ENCODE measurements around the gene ABR. TPM values are rescaled to one million over a fixed set of nuclear protein-coding genes. Genes with fewer than 3 reads are reported as not detected.
A peak's percentile ranks its signal among the peaks of the same experiment; 100 is the strongest.
"Not testable (repeated sequence)": the region's sequence is repeated elsewhere in the genome, so short reads cannot be mapped to it uniquely, and the experiment has no call there.

ABR gene
- total RNA-seq, 1 donor from 2014 or later: 13.4 TPM

- not testable (repeated sequence) for ATAC-seq; DNase-seq (ENCODE audit: low spot score)
These were observed 105.7 kb downstream of the ABR start for GRCh38 chr17:1073963-1074625.

- DNase-seq (ENCODE audit: low spot score): no peak
- no peak for ATAC-seq
These were observed 106.4 kb downstream of the ABR start for GRCh38 chr17:1073241-1073962.

- no peak for DNase-seq (ENCODE audit: low spot score)
- ATAC-seq: no peak
These were observed 107.2 kb downstream of the ABR start for GRCh38 chr17:1072551-1072961.

GRCh38 chr17:1071103-1071825, 108.5 kb downstream of the ABR start:
- ATAC-seq (no peak), DNase-seq (ENCODE audit: low spot score) (no peak)

- no peak for ATAC-seq
- no peak for DNase-seq (ENCODE audit: low spot score)
These were observed 109.4 kb downstream of the ABR start for GRCh38 chr17:1070411-1070810.

- ATAC-seq (no peak), DNase-seq (ENCODE audit: low spot score) (no peak)
These were observed 109.9 kb downstream of the ABR start for GRCh38 chr17:1069847-1070246.

- DNase-seq (ENCODE audit: low spot score) (no peak), ATAC-seq (no peak)
These were observed 111.4 kb downstream of the ABR start for GRCh38 chr17:1068356-1068755.

GRCh38 chr17:1067282-1067956, 112.4 kb downstream of the ABR start:
- ATAC-seq (no peak), DNase-seq (ENCODE audit: low spot score) (no peak)

- not testable (repeated sequence) for DNase-seq (ENCODE audit: low spot score); ATAC-seq
These were observed 114.4 kb downstream of the ABR start for GRCh38 chr17:1065416-1065815.

GRCh38 chr17:1060991-1061390, 118.8 kb downstream of the ABR start:
- DNase-seq (ENCODE audit: low spot score) (no peak), ATAC-seq (no peak)

GRCh38 chr17:1059131-1059795, 120.5 kb downstream of the ABR start:
- ATAC-seq (no peak), DNase-seq (ENCODE audit: low spot score) (no peak)

GRCh38 chr17:1058423-1059130, 121.2 kb downstream of the ABR start:
- DNase-seq (ENCODE audit: low spot score) (no peak), ATAC-seq (peak; percentile 77)

- no peak for DNase-seq (ENCODE audit: low spot score)
- no peak for ATAC-seq
These were observed 123.0 kb downstream of the ABR start for GRCh38 chr17:1056761-1057160.

GRCh38 chr17:1055751-1056645, 123.8 kb downstream of the ABR start:
- ATAC-seq (peak; percentile 84), DNase-seq (ENCODE audit: low spot score) (no peak)

- ATAC-seq (no peak), DNase-seq (ENCODE audit: low spot score) (no peak)
These were observed 124.5 kb downstream of the ABR start for GRCh38 chr17:1055231-1055630.

GRCh38 chr17:1054656-1055055, 125.1 kb downstream of the ABR start:
- no peak for DNase-seq (ENCODE audit: low spot score)
- no peak for ATAC-seq

- no peak for DNase-seq (ENCODE audit: low spot score)
- no peak for ATAC-seq
These were observed 126.0 kb downstream of the ABR start for GRCh38 chr17:1053661-1054360.
